Pancreas (tissue), 10 donors: ENCODE measurements around the gene ESYT1. TPM values are rescaled to one million over a fixed set of nuclear protein-coding genes. Genes with fewer than 3 reads are reported as not detected.

Source experiments
- ATAC-seq, 4 donors: fragments of 200-7000 bp; cut with Tn5 transposase; one replicate each; pipeline versions ENCODE4 v1.8.0 to v1.9.1; 2020; ENCODE audit warnings: mild to moderate bottlenecking in 4 of 4, moderate library complexity in 4 of 4
- DNase-seq, 6 donors: peaks; one replicate each; pipeline ENCODE4 v3.0.0-alpha.2; 2020
- FAIRE-seq: peaks from 2 replicates; lab custom pipeline; 2012; peaks lifted over from hg19 to GRCh38; lab: Jason Lieb, UNC
- H3K27ac ChIP-seq, 4 donors: fragments of 200-600 bp; sonication (generic); 1 replicate in 3 of 4; 2 replicates in 1 of 4; pipeline versions ENCODE4 v1.5.0 to v1.8.0; 2020
- H3K27me3 ChIP-seq, 4 donors: fragments of 200-600 bp; one replicate each; pipeline ENCODE4 v1.8.0; 2021
- H3K36me3 ChIP-seq, 3 donors: fragments of 200-600 bp; sonication (generic) in 1 of 3; one replicate each; pipeline versions ENCODE4 v1.5.0 to v1.8.0; 2020 to 2021
- H3K4me1 ChIP-seq, 3 donors: fragments of 200-600 bp; one replicate each; pipeline ENCODE4 v1.8.0; 2021
- H3K4me3 ChIP-seq, 4 donors: fragments of 200-600 bp; sonication (generic) in 2 of 4; one replicate each; pipeline versions ENCODE4 v1.5.0 to v1.8.0; 2020 to 2021
- H3K9me3 ChIP-seq, 4 donors: fragments of 200-600 bp; one replicate each; pipeline ENCODE4 v1.8.0; 2021
- CTCF ChIP-seq, 4 donors: fragments of 200-600 bp; sonication (generic) in 3 of 4; IDR thresholded peaks; one replicate each; pipeline versions ENCODE4 v1.5.0 to v1.8.0; 2021; ENCODE audit warnings: antibody characterized with exemption in 4 of 4
- WGBS, 2 donors: extraction: QIAGEN DNeasy Blood & Tissue Kit; methylation state at CpG; one replicate each; pipeline ENCODE4 v1.1.7; 2013; 5-methylcytosine and 5-hydroxymethylcytosine counted together
- intact Hi-C, 3 donors: fragments of 100-400 bp; cut with DNase I; formaldehyde crosslinking; loops; one replicate each; pipeline versions ENCODE4 v1.11.1 to v1.14.2; 2022
- polyA plus RNA-seq, 2 donors: library from polyadenylated mRNA; stranded (reverse); fragments of 200-250 nt; gene quantifications; one replicate each; pipeline ENCODE4 v1.2.3, GENCODE V29; 2013
- total RNA-seq, 6 donors: library from RNA; stranded (reverse); fragmentation: NEBNext Ultra II Directional in 4 of 6; extraction: Animal tissue kit (Norgen Biotek cat#: 25700) in 4 of 6; gene quantifications; one replicate each; pipeline versions ENCODE4 v1.2.1 to v1.2.4, GENCODE V29; 2021 to 2023
- donor health status: healthy with polysubstance abuse.
- donor health status: DM: no; HTN: no; CAD: no; lungs with moderate emphysema.
- donor health status: DM: no; HTN: no; CAD: no.
- donor health status: control.
- donor health status: control.
- donor health status: Bipolar disorder and iron deficiency.
- donor health status: DM: yes; HTN: yes; CAD: no.
- donor health status: DM: no; HTN: no; CAD: no.
- donor health status: DM: no; HTN: no; CAD: no.
- donor health status: DM: yes; HTN: yes; CAD: no.

Gene ESYT1
- total and polyA plus RNA-seq, 8 donors = 22.5 to 55.1 (median 45.3) TPM

- Histone ChIP-seq H3K36me3 (peaks cover 3 to 33% (median 6%) of the 10 kb centered on the region in 3 donors), H3K4me3 (no peak overlapping the region), H3K27me3 (no peaks in the 10 kb centered on the region), H3K4me1 (peaks cover 5 to 12% (median 10%) of the 10 kb centered on the region in 3 donors), H3K27ac (no peak overlapping the region), H3K9me3 (no peaks in the 10 kb centered on the region)
- 46 to 51% methylated on average over 2 of the region's 2 CpGs for WGBS, 2 donors
- no peak for FAIRE-seq
- TF ChIP-seq CTCF (IDR thresholded peaks at IDR 0.05) = no peak
- no peak for DNase-seq
- ATAC-seq = no peak
- intact Hi-C loops = loop anchor here in 1 of 3 donors (5.0 kb wide), 1 partner anchor 65 kb away; no protein-coding TSS in a partner anchor
These were observed 58.9 kb downstream of the ESYT1 start for GRCh38 chr12:56186957-56187356.

DNA sequence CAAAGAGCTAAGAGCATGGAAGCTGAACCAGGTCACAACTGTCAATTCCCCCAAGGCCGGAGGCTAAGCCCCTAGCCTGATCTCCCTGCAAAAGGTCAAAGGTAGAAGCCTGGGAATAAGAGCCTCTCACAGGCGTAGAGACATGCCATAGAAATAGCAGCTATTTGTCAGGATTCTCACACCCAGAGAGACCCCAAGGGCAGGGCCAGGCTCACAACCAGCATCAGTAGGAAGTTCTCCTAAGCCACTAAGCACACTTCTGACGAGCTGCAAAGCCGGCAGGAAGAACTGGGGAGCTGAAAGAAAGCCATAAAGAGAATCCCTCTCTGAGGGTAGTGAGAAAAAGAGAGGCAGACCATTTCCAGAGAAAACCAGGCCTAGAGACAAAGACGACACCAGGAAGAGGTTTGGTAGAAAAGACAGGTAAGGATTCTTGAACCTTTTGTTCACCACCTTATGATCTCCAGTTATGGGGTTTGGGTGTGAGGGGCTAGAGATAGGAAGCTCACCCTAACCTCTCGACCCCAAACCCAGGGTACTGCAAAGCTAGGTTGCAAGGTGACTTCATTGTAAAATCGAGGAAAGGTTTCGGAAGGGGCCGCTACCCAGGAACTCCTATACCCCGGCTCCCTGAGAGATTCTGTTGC lies 60.2 kb downstream of the ESYT1 start:
- Histone ChIP-seq H3K27me3 (no peaks in the 10 kb centered on the region), H3K4me3 (peak overlapping the region; percentile 69 to 91 (median 78)), H3K9me3 (no peaks in the 10 kb centered on the region), H3K36me3 (peaks cover 0 to 20% (median 3%) of the 10 kb centered on the region in 3 donors), H3K27ac (peak overlapping the region in 3 of 4 donors; percentile 60 to 78 (median 69)), H3K4me1 (peaks cover 5 to 12% (median 10%) of the 10 kb centered on the region in 3 donors)
- ATAC-seq (no peak), FAIRE-seq (no peak), DNase-seq (no peak)
- 6 to 8% methylated on average over 10 of the region's 10 CpGs for WGBS, 2 donors
- intact Hi-C loops = loop anchor here in 2 of 3 donors (2.0 to 5.0 kb wide), 2 partner anchors 61 to 66 kb away; no protein-coding TSS in a partner anchor
- TF ChIP-seq CTCF (IDR thresholded peaks at IDR 0.05) = no peak

- ATAC-seq (peak in 2 of 4 donors; percentile 1 to 3), DNase-seq (peak in 1 of 6 donors; percentile 82), FAIRE-seq (no peak)
- intact Hi-C loops = loop anchor here in 2 of 3 donors (2.0 to 5.0 kb wide), 2 partner anchors 62 to 66 kb away; no protein-coding TSS in a partner anchor
- Histone ChIP-seq H3K9me3 (no peaks in the 10 kb centered on the region), H3K36me3 (peaks cover 0 to 16% (median 3%) of the 10 kb centered on the region in 3 donors), H3K4me3 (peak overlapping the region; percentile 69 to 91 (median 78)), H3K27ac (peak overlapping the region in 3 of 4 donors; percentile 60 to 78 (median 69)), H3K4me1 (peaks cover 5 to 12% (median 10%) of the 10 kb centered on the region in 3 donors), H3K27me3 (no peaks in the 10 kb centered on the region)
- WGBS, 2 donors = 1% methylated on average over 17 of the region's 17 CpGs
- TF ChIP-seq CTCF (IDR thresholded peaks at IDR 0.05) = no peak
These were observed 60.7 kb downstream of the ESYT1 start for GRCh38 chr12:56188778-56189098.

DNA sequence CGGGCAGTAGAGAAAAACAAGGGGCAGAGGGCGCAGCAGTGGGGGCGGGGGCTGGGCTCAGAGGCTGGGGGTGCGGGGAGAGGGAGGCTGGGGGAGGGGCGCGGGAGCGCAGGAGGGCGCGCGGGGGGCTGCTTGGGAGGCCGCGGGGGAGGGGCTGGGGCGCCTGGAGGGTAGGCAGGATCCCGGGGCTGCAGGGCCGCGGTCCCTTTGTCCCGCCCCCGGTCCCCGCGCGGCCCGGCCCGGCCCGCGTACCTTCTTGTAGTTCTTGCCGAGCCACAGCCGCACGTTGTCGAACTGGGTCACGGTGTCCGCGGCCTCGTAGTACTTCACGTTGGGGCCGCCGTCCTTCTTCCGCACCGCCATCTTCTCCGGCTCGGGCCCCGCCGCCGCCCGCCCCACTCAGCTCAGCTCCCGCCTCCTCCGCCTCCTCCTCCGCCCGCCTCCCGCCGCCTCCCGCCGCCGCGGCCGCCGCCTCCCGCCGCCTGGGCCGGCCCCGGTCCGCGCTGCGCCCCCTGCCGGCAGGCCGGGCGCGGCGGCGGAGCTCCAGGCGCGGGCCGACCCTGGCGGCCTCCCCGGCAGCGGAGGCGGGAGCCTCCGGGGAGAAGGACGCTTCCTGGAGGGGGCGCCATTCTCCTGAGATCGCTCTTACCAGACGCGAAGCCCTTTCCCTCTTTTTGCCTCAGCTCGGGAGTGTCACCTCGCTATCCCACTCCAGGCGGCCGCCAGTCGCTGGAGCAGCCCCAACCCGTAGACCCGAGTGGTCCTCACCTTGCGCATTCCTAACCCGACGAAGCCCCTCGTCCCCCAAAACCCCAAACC lies 61.2 kb downstream of the ESYT1 start, which contains the start of gene SMARCC2:
Gene SMARCC2, minus strand, starts transcription at position 385 of the 819 bp plus-strand sequence. Its CDS starts 22 bp downstream, at position 363.
- no peak for FAIRE-seq
- Histone ChIP-seq H3K4me3 (peak within 1 kb of the TSS; percentile 69 to 91 (median 78)), H3K27ac (peak within 1 kb of the TSS; percentile 79 to 96 (median 90)), H3K4me1 (peaks cover 5 to 12% (median 10%) of the 10 kb centered on the region in 3 donors), H3K36me3 (peaks cover 0 to 11% (median 3%) of the 10 kb centered on the region in 3 donors), H3K27me3 (no peaks in the 10 kb centered on the region), H3K9me3 (no peaks in the 10 kb centered on the region)
- peak; percentile 87 to 95 (median 92) for DNase-seq
- 1 to 2% methylated on average over 12 to 93 of the region's 93 CpGs for WGBS, 2 donors
- ATAC-seq = peak; percentile 82 to 93 (median 87)
- intact Hi-C loops = loop anchor here in 2 of 3 donors (2.0 to 5.0 kb wide), 2 partner anchors 63 to 67 kb away; no protein-coding TSS in a partner anchor
- TF ChIP-seq CTCF (IDR thresholded peaks at IDR 0.05) = peak; percentile 37 to 62 (median 58)
